Esophagus muscularis mucosa (tissue), 4 donors: ENCODE measurements around the gene PKHD1. TPM values are rescaled to one million over a fixed set of nuclear protein-coding genes. Genes with fewer than 3 reads are reported as not detected.

ENCODE experiments used
- DNase-seq: peaks from one replicate; pipeline ENCODE4 v3.0.0-alpha.2; 2017; ENCODE audit errors: extremely low spot score
- H3K27ac ChIP-seq, 4 donors: fragments of 200-600 bp; sonication (generic); replicated peaks in 1 of 4; 1 replicate in 3 of 4; 2 replicates in 1 of 4; pipeline ENCODE4 v1.5.1; 2016 to 2019; ENCODE audit warnings: mild to moderate bottlenecking in 1 of 4
- H3K27me3 ChIP-seq, 4 donors: fragments of 200-600 bp; sonication (generic); one replicate each; pipeline versions ENCODE4 v1.5.1 to v1.6.0; 2016 to 2019
- H3K36me3 ChIP-seq, 4 donors: fragments of 200-600 bp; sonication (generic); one replicate each; pipeline ENCODE4 v1.5.1; 2016 to 2019
- H3K4me1 ChIP-seq, 4 donors: fragments of 200-600 bp; sonication (generic); one replicate each; pipeline ENCODE4 v1.5.1; 2016 to 2019
- H3K4me3 ChIP-seq, 4 donors: fragments of 200-600 bp; sonication (generic); 1 replicate in 2 of 4; 2 replicates in 2 of 4; pipeline ENCODE4 v1.5.1; 2016 to 2019; ENCODE audit warnings: mild to moderate bottlenecking in 4 of 4, moderate library complexity in 1 of 4
- H3K9me3 ChIP-seq, 4 donors: fragments of 200-600 bp; sonication (generic); 1 replicate in 3 of 4; 2 replicates in 1 of 4; pipeline ENCODE4 v1.5.1; 2016 to 2019
- CTCF ChIP-seq, 3 experiments: fragments of 200-600 bp in 2 of 3; fragments of 450-650 bp in 1 of 3; sonication (generic) in 2 of 3; IDR thresholded peaks; one replicate each; pipeline ENCODE4 v1.5.1; 2017 to 2019; ENCODE audit warnings: antibody characterized with exemption in 3 of 3, mild to moderate bottlenecking in 2 of 3, moderate library complexity in 1 of 3
- EP300 ChIP-seq: sonication (generic); formaldehyde crosslinking; IDR thresholded peaks from one replicate; pipeline ENCODE4 v1.6.1; 2017; ENCODE audit warnings: antibody characterized with exemption
- POLR2A ChIP-seq: fragments of 450-650 bp; IDR thresholded peaks from one replicate; pipeline ENCODE4 v1.6.1; 2017; ENCODE audit warnings: antibody characterized with exemption, moderate library complexity, mild to moderate bottlenecking, low read depth
- POLR2AphosphoS5 ChIP-seq, 2 donors: sonication (generic); formaldehyde crosslinking; IDR thresholded peaks; one replicate each; pipeline ENCODE4 v1.6.1; 2017; ENCODE audit warnings: antibody characterized with exemption in 2 of 2
- WGBS: methylation state at CpG from one replicate; pipeline ENCODE4 v1.1.5; 2018; 5-methylcytosine and 5-hydroxymethylcytosine counted together
- intact Hi-C: fragments of 100-400 bp; cut with DNase I; formaldehyde crosslinking; loops from one replicate; pipeline ENCODE4 v1.15.1; 2023
- total RNA-seq, 4 donors: library from RNA; depleted of rRNA; stranded (reverse); fragments of >200 nt; gene quantifications; one replicate each; pipeline versions ENCODE4 v1.1.0 to v1.2.1, GENCODE V29; 2016

The PKHD1 gene
- total RNA-seq, 4 donors from 2014 or later: under 0.01 TPM; not detected in 3

GRCh38 chr6:51594981-51595380, 492.4 kb downstream of the PKHD1 start:
- 62% methylated on average over 1 of the region's 1 CpG for WGBS
- TF ChIP-seq POLR2AphosphoS5 (IDR thresholded peaks at IDR 0.05): no peak
- TF ChIP-seq POLR2A: no peak
- no peak for TF ChIP-seq EP300
- TF ChIP-seq CTCF (IDR thresholded peaks at IDR 0.05): no peak
- DNase-seq: no peak
- H3K27ac ChIP-seq: no peak overlapping the region
- peaks cover 0 to 5% (median 0%) of the 10 kb centered on the region in 4 donors for H3K27me3 ChIP-seq
- intact Hi-C loops: no loop called here
- no peaks in the 10 kb centered on the region for H3K4me1 ChIP-seq
- H3K36me3 ChIP-seq: no peaks in the 10 kb centered on the region
- no peak overlapping the region for H3K4me3 ChIP-seq
- peaks cover 0 to 21% (median 0%) of the 10 kb centered on the region in 4 donors for H3K9me3 ChIP-seq

GRCh38 chr6:51585264-51585663, 502.1 kb downstream of the PKHD1 start:
- Histone ChIP-seq H3K4me1 (no peaks in the 10 kb centered on the region), H3K4me3 (no peak overlapping the region), H3K9me3 (no peaks in the 10 kb centered on the region), H3K27ac (no peak overlapping the region), H3K27me3 (no peaks in the 10 kb centered on the region), H3K36me3 (no peaks in the 10 kb centered on the region)
- intact Hi-C loops: no loop called here
- DNase-seq: no peak
- TF ChIP-seq EP300 (no peak), CTCF (IDR thresholded peaks at IDR 0.05) (no peak), POLR2AphosphoS5 (IDR thresholded peaks at IDR 0.05) (no peak), POLR2A (no peak)

- intact Hi-C loops: no loop called here
- Histone ChIP-seq H3K4me1 (no peaks in the 10 kb centered on the region), H3K4me3 (no peak overlapping the region), H3K27me3 (no peaks in the 10 kb centered on the region), H3K9me3 (no peaks in the 10 kb centered on the region), H3K36me3 (no peaks in the 10 kb centered on the region), H3K27ac (no peak overlapping the region)
- no peak for DNase-seq
- 81% methylated on average over 3 of the region's 3 CpGs for WGBS
- TF ChIP-seq CTCF (IDR thresholded peaks at IDR 0.05) (no peak), POLR2A (no peak), POLR2AphosphoS5 (IDR thresholded peaks at IDR 0.05) (no peak), EP300 (no peak)
Measured at GRCh38 chr6:51584163-51584562, 503.2 kb downstream of the PKHD1 start.

DNA sequence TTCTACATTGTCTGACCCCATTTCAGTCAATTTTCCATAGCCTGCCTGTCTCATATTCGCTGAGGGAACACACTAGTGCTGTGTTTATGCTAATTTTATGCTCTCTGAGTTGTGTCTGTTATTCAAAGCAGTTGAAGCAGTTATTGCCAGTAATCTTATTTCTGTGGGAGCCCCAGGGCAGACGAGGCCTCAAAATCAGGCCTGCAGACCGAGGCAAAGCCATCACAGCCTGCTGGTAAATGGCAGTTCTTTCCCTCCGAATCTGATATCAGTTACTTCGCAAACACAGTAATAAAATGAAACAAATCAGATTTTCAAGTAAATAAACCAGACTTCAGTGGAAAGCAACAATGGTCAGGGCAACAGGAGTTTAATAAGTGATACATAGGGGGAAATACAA, 508.4 kb downstream of the PKHD1 start:
- Histone ChIP-seq H3K4me1 (no peaks in the 10 kb centered on the region), H3K27ac (no peak overlapping the region), H3K4me3 (no peak overlapping the region), H3K27me3 (no peaks in the 10 kb centered on the region), H3K36me3 (no peaks in the 10 kb centered on the region), H3K9me3 (peaks cover 0 to 7% (median 3%) of the 10 kb centered on the region in 4 donors)
- intact Hi-C loops: no loop called here
- DNase-seq: no peak
- WGBS: 77% methylated on average over 5 of the region's 5 CpGs
- no peak for TF ChIP-seq CTCF (IDR thresholded peaks at IDR 0.05)
- TF ChIP-seq POLR2A: no peak
- no peak for TF ChIP-seq EP300
- no peak for TF ChIP-seq POLR2AphosphoS5 (IDR thresholded peaks at IDR 0.05)

DNA sequence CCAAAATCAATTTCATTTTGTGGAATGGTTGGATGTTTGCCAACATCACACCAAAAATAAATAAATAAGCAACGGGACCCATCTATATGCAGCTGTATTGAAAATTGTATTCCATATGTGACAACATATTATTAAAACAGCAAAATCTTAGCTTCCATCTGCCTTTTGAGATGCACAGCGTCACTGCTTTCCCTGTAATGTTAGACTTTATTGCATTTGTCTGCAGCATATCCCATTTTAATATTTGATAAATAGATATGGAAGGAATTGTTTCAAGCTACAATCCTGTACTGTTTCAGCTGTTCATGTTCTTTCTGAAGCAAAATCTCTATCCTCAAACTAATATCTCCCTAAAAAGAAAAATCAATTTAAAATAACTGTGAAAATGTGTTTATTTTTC, 509.1 kb downstream of the PKHD1 start:
- Histone ChIP-seq H3K27me3 (no peaks in the 10 kb centered on the region), H3K9me3 (peaks cover 0 to 7% (median 3%) of the 10 kb centered on the region in 4 donors), H3K4me1 (no peaks in the 10 kb centered on the region), H3K4me3 (no peak overlapping the region), H3K36me3 (no peaks in the 10 kb centered on the region), H3K27ac (no peak overlapping the region)
- no peak for TF ChIP-seq POLR2AphosphoS5 (IDR thresholded peaks at IDR 0.05)
- TF ChIP-seq POLR2A: no peak
- TF ChIP-seq EP300: no peak
- no peak for TF ChIP-seq CTCF (IDR thresholded peaks at IDR 0.05)
- DNase-seq: no peak
- WGBS: 66% methylated on average over 2 of the region's 2 CpGs
- intact Hi-C loops: no loop called here
